Left lung (tissue), 10 donors: Measurements from ENCODE around the gene NEXMIF. TPM values are rescaled to one million over a fixed set of nuclear protein-coding genes. Genes with fewer than 3 reads are reported as not detected.
"Not testable (repeated sequence)": the region's sequence is repeated elsewhere in the genome, so short reads cannot be mapped to it uniquely, and the experiment has no call there.

Experiments used
- ATAC-seq: fragments of 200-7000 bp; cut with Tn5 transposase; one replicate; pipeline ENCODE4 v1.9.1; 2020; ENCODE audit warnings: moderate library complexity
- DNase-seq, 4 donors: peaks; one replicate each; pipeline ENCODE4 v3.0.0-alpha.2; 2013 to 2020
- H3K27ac ChIP-seq, 2 donors: fragments of 200-600 bp; sonication (generic) in 1 of 2; one replicate each; pipeline versions ENCODE4 v1.5.0 to v1.8.0; 2020 to 2021
- H3K27me3 ChIP-seq, 2 donors: fragments of 200-600 bp; sonication (generic) in 1 of 2; one replicate each; pipeline versions ENCODE4 v1.5.0 to v1.8.0; 2020 to 2021
- H3K36me3 ChIP-seq, 2 donors: fragments of 200-600 bp; sonication (generic) in 1 of 2; one replicate each; pipeline versions ENCODE4 v1.5.0 to v1.8.0; 2020 to 2021
- H3K4me1 ChIP-seq, 2 donors: fragments of 200-600 bp; one replicate each; pipeline ENCODE4 v1.8.0; 2021
- H3K4me3 ChIP-seq, 2 donors: fragments of 200-600 bp; sonication (generic) in 1 of 2; one replicate each; pipeline versions ENCODE4 v1.5.0 to v1.8.0; 2020 to 2021; ENCODE audit warnings: mild to moderate bottlenecking in 1 of 2
- H3K9me3 ChIP-seq, 2 donors: fragments of 200-600 bp; sonication (generic) in 1 of 2; one replicate each; pipeline versions ENCODE4 v1.5.0 to v1.8.0; 2020 to 2021
- intact Hi-C, 2 donors: fragments of 100-400 bp; cut with DNase I; formaldehyde crosslinking; loops; one replicate each; pipeline versions ENCODE4 v1.11.2 to v1.14.2; 2022
- polyA plus RNA-seq, 6 donors: library from polyadenylated mRNA; unstranded; fragments of 120-200 nt; gene quantifications; one replicate each; pipeline ENCODE4 v1.2.1, GENCODE V29; 2013; ENCODE audit not compliant: insufficient read length in 6 of 6
- total RNA-seq, 2 donors: library from RNA; stranded (reverse); fragmentation: NEBNext Ultra II Directional; extraction: Animal tissue kit (Norgen Biotek cat#: 25700); gene quantifications; one replicate each; pipeline ENCODE4 v1.2.1, GENCODE V29; 2021
- TF ChIP-seq, protein P1 (sequence below), 2 donors: fragments of 200-600 bp; sonication (generic) in 1 of 2; IDR thresholded peaks; one replicate each; pipeline versions ENCODE4 v1.5.0 to v1.8.0; 2021; ENCODE audit warnings: antibody characterized with exemption in 2 of 2
- donor health status: DM: no; HTN: yes; CAD: no.
- donor health status: DM: no; HTN: no; CAD: no.

NEXMIF gene
- total and polyA plus RNA-seq, 8 donors: 0.14 to 0.89 (median 0.20) TPM

DNA sequence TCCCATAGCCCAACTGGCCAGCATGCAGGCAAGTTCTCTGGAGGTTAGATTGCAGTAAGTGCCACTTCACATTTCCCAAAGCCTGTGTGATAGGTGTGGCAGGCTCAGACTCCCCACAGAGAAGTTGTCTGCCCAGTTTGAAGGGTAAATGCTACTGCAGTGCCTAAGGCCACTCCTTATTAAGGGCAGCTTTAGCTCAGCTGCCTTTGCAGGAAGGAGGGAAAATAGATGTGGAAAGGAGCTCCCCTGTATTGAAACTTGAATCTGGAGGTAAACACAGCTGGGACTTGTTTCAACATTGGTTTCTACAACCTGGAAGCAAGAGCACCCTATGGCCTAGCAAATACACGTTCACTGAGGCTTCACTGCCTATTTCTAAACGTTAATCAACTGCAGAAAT, 22.4 kb downstream of the NEXMIF start:
- ATAC-seq: peak; percentile 98
- intact Hi-C loops: no loop called here

DNA sequence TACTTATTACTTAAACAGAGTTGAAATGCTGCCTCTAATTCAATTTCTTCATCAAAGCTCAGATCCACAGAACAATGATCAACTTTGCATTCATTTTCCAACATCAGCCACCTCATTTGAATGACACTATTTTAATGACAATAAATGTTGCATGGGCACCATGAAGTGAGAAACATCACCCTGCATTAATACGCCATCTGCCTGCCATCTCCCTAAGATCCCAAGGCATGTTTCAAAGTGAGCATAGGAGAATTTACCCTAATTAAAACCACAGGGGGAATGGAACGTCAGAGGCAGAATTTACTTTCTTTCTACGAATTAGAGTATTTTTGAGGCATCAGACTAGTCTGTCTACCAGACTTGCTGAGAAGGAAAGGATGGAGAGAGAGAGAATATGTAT, 32.7 kb downstream of the NEXMIF start:
- H3K27ac ChIP-seq: no peak overlapping the region
- no peaks in the 10 kb centered on the region for H3K27me3 ChIP-seq
- H3K4me3 ChIP-seq: no peak overlapping the region
- H3K4me1 ChIP-seq: no peaks in the 10 kb centered on the region
- ATAC-seq: no peak
- H3K9me3 ChIP-seq: no peaks in the 10 kb centered on the region
- TF ChIP-seq, protein P1, sequence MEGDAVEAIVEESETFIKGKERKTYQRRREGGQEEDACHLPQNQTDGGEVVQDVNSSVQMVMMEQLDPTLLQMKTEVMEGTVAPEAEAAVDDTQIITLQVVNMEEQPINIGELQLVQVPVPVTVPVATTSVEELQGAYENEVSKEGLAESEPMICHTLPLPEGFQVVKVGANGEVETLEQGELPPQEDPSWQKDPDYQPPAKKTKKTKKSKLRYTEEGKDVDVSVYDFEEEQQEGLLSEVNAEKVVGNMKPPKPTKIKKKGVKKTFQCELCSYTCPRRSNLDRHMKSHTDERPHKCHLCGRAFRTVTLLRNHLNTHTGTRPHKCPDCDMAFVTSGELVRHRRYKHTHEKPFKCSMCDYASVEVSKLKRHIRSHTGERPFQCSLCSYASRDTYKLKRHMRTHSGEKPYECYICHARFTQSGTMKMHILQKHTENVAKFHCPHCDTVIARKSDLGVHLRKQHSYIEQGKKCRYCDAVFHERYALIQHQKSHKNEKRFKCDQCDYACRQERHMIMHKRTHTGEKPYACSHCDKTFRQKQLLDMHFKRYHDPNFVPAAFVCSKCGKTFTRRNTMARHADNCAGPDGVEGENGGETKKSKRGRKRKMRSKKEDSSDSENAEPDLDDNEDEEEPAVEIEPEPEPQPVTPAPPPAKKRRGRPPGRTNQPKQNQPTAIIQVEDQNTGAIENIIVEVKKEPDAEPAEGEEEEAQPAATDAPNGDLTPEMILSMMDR (IDR thresholded peaks at IDR 0.05): no peak
- H3K36me3 ChIP-seq: no peaks in the 10 kb centered on the region
- DNase-seq: no peak
- intact Hi-C loops: no loop called here

More for the DNA sequence above, 22.4 kb downstream of the NEXMIF start:
- no peaks in the 10 kb centered on the region for H3K9me3 ChIP-seq
- no peaks in the 10 kb centered on the region for H3K36me3 ChIP-seq
- TF ChIP-seq, protein P1 (IDR thresholded peaks at IDR 0.05): no peak
- H3K27me3 ChIP-seq: no peaks in the 10 kb centered on the region
- peak in 1 of 4 donors; percentile 32 for DNase-seq
- H3K27ac ChIP-seq: no peak overlapping the region
- no peaks in the 10 kb centered on the region for H3K4me1 ChIP-seq
- no peak overlapping the region for H3K4me3 ChIP-seq

DNA sequence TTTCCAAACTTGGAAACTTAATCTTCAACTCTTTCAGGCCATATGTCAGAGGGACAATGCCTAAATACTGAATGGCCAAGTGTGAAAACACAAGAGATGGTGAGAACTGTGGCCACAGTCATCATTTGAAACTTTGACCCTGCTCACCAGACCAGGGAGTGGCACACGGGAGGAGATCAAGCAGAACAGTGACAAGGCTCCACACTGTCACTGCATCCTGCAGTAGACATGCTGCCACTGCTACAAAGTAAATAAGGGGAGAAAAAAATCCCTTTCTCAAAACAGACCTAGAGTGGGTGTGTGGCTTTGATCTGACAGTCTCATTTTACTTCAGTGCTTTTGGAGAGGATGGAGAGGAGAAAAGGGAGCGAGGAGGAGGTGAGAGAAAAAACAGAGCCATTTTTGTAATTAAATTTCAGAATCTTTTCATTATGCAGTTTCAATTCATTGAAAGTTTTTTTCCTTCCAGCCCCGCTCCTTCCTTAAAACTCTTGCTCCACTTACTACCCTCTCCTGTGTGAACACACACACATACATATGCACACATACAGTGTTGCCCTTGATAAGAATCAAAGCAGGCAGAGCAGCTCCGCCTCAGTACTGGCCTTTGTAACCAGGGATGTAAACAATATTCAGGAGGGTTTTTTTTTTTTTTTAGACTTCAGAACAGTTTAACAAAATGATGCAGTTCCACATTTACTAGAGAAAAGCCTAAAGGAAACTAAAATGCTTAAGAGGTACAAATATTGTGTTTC, 34.4 kb downstream of the NEXMIF start:
- TF ChIP-seq, protein P1 (IDR thresholded peaks at IDR 0.05): no peak
- no peaks in the 10 kb centered on the region for H3K27me3 ChIP-seq
- DNase-seq (no peak), ATAC-seq (no peak)
- H3K36me3 ChIP-seq: no peaks in the 10 kb centered on the region
- intact Hi-C loops: no loop called here
- no peaks in the 10 kb centered on the region for H3K9me3 ChIP-seq
- no peaks in the 10 kb centered on the region for H3K4me1 ChIP-seq
- H3K27ac ChIP-seq: no peak overlapping the region
- H3K4me3 ChIP-seq: no peak overlapping the region

DNA sequence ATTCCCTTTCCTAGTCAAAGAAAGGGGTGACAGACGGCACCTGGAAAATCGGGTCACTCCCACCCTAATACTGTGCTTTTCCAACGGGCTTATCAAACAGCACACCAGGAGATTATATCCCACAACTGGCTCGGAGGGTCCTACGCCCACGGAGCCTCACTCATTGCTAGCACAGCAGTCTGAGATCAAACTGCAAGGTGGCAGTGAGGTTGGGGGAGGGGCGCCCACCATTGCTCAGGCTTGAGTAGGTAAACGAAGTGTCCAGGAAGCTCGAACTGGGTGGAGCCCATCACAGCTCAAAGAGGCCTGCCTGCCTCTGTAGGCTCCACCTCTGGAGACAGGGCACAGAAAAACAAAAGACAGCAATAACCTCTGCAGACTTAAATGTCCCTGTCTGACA, 42.9 kb downstream of the NEXMIF start:
- H3K4me1 ChIP-seq, H3K27ac ChIP-seq, H3K27me3 ChIP-seq, DNase-seq, H3K4me3 ChIP-seq, H3K9me3 ChIP-seq, ATAC-seq, intact Hi-C loops, H3K36me3 ChIP-seq: not testable (repeated sequence)

DNA sequence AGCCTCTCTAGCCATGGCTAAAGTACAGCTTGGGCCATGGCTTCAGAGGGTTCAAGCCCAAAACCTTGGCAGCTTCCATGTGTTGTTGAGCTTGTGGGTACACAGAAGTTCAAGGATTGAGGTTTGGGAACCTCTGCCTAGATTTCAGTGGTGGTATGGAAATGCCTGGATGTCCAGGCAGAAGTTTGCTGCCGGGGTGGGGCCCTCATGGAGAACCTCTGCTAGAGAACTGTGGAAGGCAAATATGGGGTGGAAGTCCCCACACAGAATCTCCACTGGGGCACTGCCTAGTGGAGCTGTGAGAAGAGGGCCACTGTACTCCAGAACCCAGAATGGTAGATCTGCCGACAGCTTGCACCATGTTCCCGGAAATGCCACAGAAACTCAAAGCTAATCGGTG, 59.5 kb downstream of the NEXMIF start:
- ATAC-seq: no peak
- no peaks in the 10 kb centered on the region for H3K4me1 ChIP-seq

More for the DNA sequence above, 59.5 kb downstream of the NEXMIF start:
- no peak overlapping the region for H3K27ac ChIP-seq
- no peak for DNase-seq
- TF ChIP-seq, protein P1 (IDR thresholded peaks at IDR 0.05): no peak
- H3K36me3 ChIP-seq: no peaks in the 10 kb centered on the region
- no peaks in the 10 kb centered on the region for H3K27me3 ChIP-seq
- peaks cover 0 to 27% of the 10 kb centered on the region in 2 donors for H3K9me3 ChIP-seq
- intact Hi-C loops: no loop called here
- no peak overlapping the region for H3K4me3 ChIP-seq
